PC-3 (cell line): ENCODE measurements around the gene ACBD6. TPM values are rescaled to one million over a fixed set of nuclear protein-coding genes. Genes with fewer than 3 reads are reported as not detected.

ENCODE experiments used
- ATAC-seq: fragments of 200-7000 bp; cut with Tn5 transposase; 2 replicates; pipeline ENCODE4 v1.9.1; 2020; ENCODE audit warnings: mild to moderate bottlenecking, moderate library complexity
- BruUV-seq: library from RNA; stranded (reverse); fragments of 400-500 nt; replicated peaks from 2 replicates; lab custom pipeline; 2021; lab: Mats Ljungman, UMichigan
- CTCF ChIA-PET: fragments of 300-600 bp; sonication (Branson Sonifier 250); formaldehyde crosslinking; loops from one replicate; lab custom pipeline; 2022; ENCODE audit warnings: antibody characterized with exemption; lab: Charles Lee
- POLR2A ChIA-PET: fragments of 300-600 bp; sonication (Branson Sonifier 250); formaldehyde crosslinking; loops from one replicate; lab custom pipeline; 2022; ENCODE audit warnings: antibody characterized with exemption; ENCODE audit not compliant: unreplicated experiment; lab: Charles Lee
- DNase-seq: peaks from one replicate; pipeline ENCODE4 v3.0.0-alpha.2; 2015
- H2AFZ ChIP-seq: fragments of 300-600 bp; sonication (generic); 2 replicates; pipeline ENCODE4 v1.6.0; 2016; ENCODE audit warnings: antibody characterized with exemption, low read length
- H3F3A ChIP-seq: fragments of 300-600 bp; sonication (generic); one replicate; pipeline ENCODE4 v1.6.0; 2017; ENCODE audit warnings: antibody characterized with exemption, low read length, control low read depth, mild to moderate bottlenecking; ENCODE audit not compliant: unreplicated experiment
- H3K27ac ChIP-seq: fragments of 300-600 bp; sonication (generic); 2 replicates; pipeline ENCODE4 v1.5.1; 2016; ENCODE audit warnings: mild to moderate bottlenecking, low read length
- H3K27me3 ChIP-seq: fragments of 300-600 bp; sonication (generic); 2 replicates; pipeline ENCODE4 v1.6.1; 2016; ENCODE audit warnings: low read length, mixed read lengths
- H3K36me3 ChIP-seq: fragments of 300-600 bp; sonication (generic); 2 replicates; pipeline ENCODE4 v1.6.1; 2016; ENCODE audit warnings: low read depth, mixed run types, low read length, mixed read lengths
- H3K4me1 ChIP-seq: fragments of 300-600 bp; sonication (generic); 2 replicates; pipeline ENCODE4 v1.5.1; 2016; ENCODE audit warnings: low read length; ENCODE audit not compliant: insufficient read depth
- H3K4me2 ChIP-seq: fragments of 300-600 bp; sonication (generic); 2 replicates; pipeline ENCODE4 v1.6.0; 2016; ENCODE audit warnings: low read length
- H3K4me3 ChIP-seq: fragments of 300-600 bp; sonication (generic); 2 replicates; pipeline ENCODE4 v1.5.1; 2016; ENCODE audit warnings: mild to moderate bottlenecking, low read length, mixed read lengths
- H3K79me2 ChIP-seq: fragments of 300-600 bp; sonication (generic); 2 replicates; pipeline ENCODE4 v1.6.1; 2017; ENCODE audit warnings: low read length, mixed read lengths
- H3K9ac ChIP-seq: fragments of 300-600 bp; sonication (generic); 2 replicates; pipeline ENCODE4 v1.6.0; 2016; ENCODE audit warnings: mild to moderate bottlenecking, low read length
- H3K9me2 ChIP-seq: fragments of 300-600 bp; sonication (generic); replicated peaks from 2 replicates; pipeline ENCODE4 v1.6.1; 2016; ENCODE audit warnings: mixed run types, low read length, mixed read lengths
- H3K9me3 ChIP-seq: fragments of 300-600 bp; sonication (generic); 2 replicates; pipeline ENCODE4 v1.6.1; 2016; ENCODE audit warnings: low read length, mixed read lengths
- H4K20me1 ChIP-seq: fragments of 300-600 bp; sonication (generic); 2 replicates; pipeline ENCODE4 v1.6.1; 2016; ENCODE audit warnings: low read length, mixed read lengths
- CTCF ChIP-seq: fragments of 300-600 bp; sonication (generic); conservative IDR thresholded peaks from 2 replicates; pipeline ENCODE4 v1.5.1; 2017; ENCODE audit warnings: antibody characterized with exemption, low read depth, mild to moderate bottlenecking, low read length
- EZH2 ChIP-seq: fragments of 300-600 bp; sonication (generic); IDR thresholded peaks from one replicate; pipeline ENCODE4 v1.6.1; 2017; ENCODE audit warnings: antibody characterized with exemption, mild to moderate bottlenecking, low read length; ENCODE audit not compliant: unreplicated experiment
- EZH2phosphoT487 ChIP-seq: fragments of 300-600 bp; sonication (generic); IDR thresholded peaks from 2 replicates; pipeline ENCODE4 v1.6.1; 2018; ENCODE audit warnings: mild to moderate bottlenecking, antibody characterized with exemption, low read length, borderline replicate concordance
- intact Hi-C: fragments of 100-400 bp; cut with micrococcal nuclease; formaldehyde crosslinking; loops from 2 replicates; pipeline ENCODE4 v1.9.0; 2023
- total RNA-seq: library from RNA; depleted of rRNA; stranded (reverse); fragments of >200 nt; gene quantifications from 2 replicates; pipeline ENCODE4 v1.2.3, GENCODE V29; 2014

Gene ACBD6
- total RNA-seq, 1 experiment from 2014 or later = 43.3 TPM

DNA sequence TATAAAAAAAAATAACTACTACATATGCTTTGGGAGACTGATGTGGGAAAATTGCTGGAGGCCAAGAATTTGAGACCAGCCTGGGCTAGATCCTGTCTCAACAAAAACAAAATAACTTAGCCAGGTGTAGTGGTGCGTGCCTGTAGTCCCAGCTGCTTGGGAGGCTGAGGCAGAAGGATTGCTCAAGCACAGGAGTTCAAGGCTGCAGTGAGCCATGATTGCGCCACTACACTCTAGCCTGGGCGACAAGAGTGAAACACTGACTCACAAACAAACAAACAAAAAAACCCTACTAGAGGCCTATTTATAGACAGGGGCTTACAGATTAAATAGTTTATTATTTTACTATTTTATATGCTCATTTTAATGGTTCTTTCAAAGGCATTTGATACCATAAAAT is 192.3 kb downstream of the ACBD6 start:
- H3K4me3 ChIP-seq = no peak overlapping the region
- no peak overlapping the region for H3K4me2 ChIP-seq
- H3K9me3 ChIP-seq = no peaks in the 10 kb centered on the region
- BruUV-seq = no TSS peak
- peak overlapping the region; percentile 41; the same call in 1 of the 2 replicates for H3K27ac ChIP-seq
- no peaks in the 10 kb centered on the region for H4K20me1 ChIP-seq
- intact Hi-C loops = no loop called here
- H3K4me1 ChIP-seq = peaks cover 32% of the 10 kb centered on the region
- no peak overlapping the region for H3K9ac ChIP-seq
- H3K9me2 ChIP-seq = no peaks in the 10 kb centered on the region
- H3F3A ChIP-seq = no peaks in the 10 kb centered on the region
- H3K79me2 ChIP-seq = no peaks in the 10 kb centered on the region
- no peak overlapping the region for H2AFZ ChIP-seq
- ChIA-PET CTCF (no interaction called here), POLR2A (interaction anchor here (0.6 kb wide), 1 partner anchor 31 kb away, joined by 4 read pairs; no protein-coding TSS in a partner anchor)
- no peaks in the 10 kb centered on the region for H3K27me3 ChIP-seq
- DNase-seq (peak; percentile 23), ATAC-seq (no peak)
- no peak for TF ChIP-seq EZH2phosphoT487
- TF ChIP-seq EZH2 = no peak
- TF ChIP-seq CTCF = no peak
- H3K36me3 ChIP-seq = no peaks in the 10 kb centered on the region

- Histone ChIP-seq H3K79me2 (no peaks in the 10 kb centered on the region), H3K27me3 (no peaks in the 10 kb centered on the region), H3K4me1 (peaks cover 32% of the 10 kb centered on the region), H3K4me3 (no peak overlapping the region), H3K9ac (no peak overlapping the region), H2AFZ (no peak overlapping the region), H3K9me3 (no peaks in the 10 kb centered on the region), H4K20me1 (no peaks in the 10 kb centered on the region), H3F3A (no peaks in the 10 kb centered on the region), H3K27ac (peak overlapping the region; percentile 41), H3K4me2 (0 out of 2 replicates have a peak overlapping the region, but pooled peaks have one; percentile 23), H3K9me2 (no peaks in the 10 kb centered on the region), H3K36me3 (no peaks in the 10 kb centered on the region)
- ATAC-seq (peak; percentile 79), DNase-seq (peak; percentile 50)
- no TSS peak for BruUV-seq
- POLR2A ChIA-PET = no interaction called here
- CTCF ChIA-PET = no interaction called here
- no peak for TF ChIP-seq EZH2
- TF ChIP-seq CTCF = no peak
- TF ChIP-seq EZH2phosphoT487 = no peak
- intact Hi-C loops = no loop called here
Observed at GRCh38 chr1:180309338-180309737, 193.0 kb downstream of the ACBD6 start.

GRCh38 chr1:180301135-180301742 is 201.1 kb downstream of the ACBD6 start:
- Histone ChIP-seq H2AFZ (no peak overlapping the region), H3K27ac (no peak overlapping the region), H3K9ac (no peak overlapping the region), H3K36me3 (no peaks in the 10 kb centered on the region), H3K9me2 (no peaks in the 10 kb centered on the region), H3K27me3 (no peaks in the 10 kb centered on the region), H3K4me3 (no peak overlapping the region), H3K4me1 (peaks cover 4% of the 10 kb centered on the region; the same call in 1 of the 2 replicates), H3K9me3 (no peaks in the 10 kb centered on the region), H3K79me2 (no peaks in the 10 kb centered on the region), H4K20me1 (no peaks in the 10 kb centered on the region), H3K4me2 (no peak overlapping the region), H3F3A (no peaks in the 10 kb centered on the region)
- ChIA-PET CTCF (no interaction called here), POLR2A (no interaction called here)
- DNase-seq (peak; percentile 25), ATAC-seq (peak; percentile 70)
- no peak for TF ChIP-seq EZH2phosphoT487
- intact Hi-C loops = no loop called here
- BruUV-seq = no TSS peak
